ENCODE measurements around the gene CES2.

The CES2 gene

GRCh38 chr16:66910175-66910940 lies 25.0 kb upstream of the CES2 start:
- Histone ChIP-seq H3K27ac (ENCODE audit: extremely low read depth, low read depth, low read length) (no peak overlapping the region), H3K4me3 (ENCODE audit: low read depth, low read length) (no peak overlapping the region), H3K36me3 (ENCODE audit: control insufficient read depth in 2 of 2, insufficient read depth in 1 of 2, low read length in 2 of 2) (no peaks in the 10 kb centered on the region), H3K4me1 (ENCODE audit: control insufficient read depth, insufficient read depth, low read length) (peaks cover 4% of the 10 kb centered on the region), H3K9me3 (ENCODE audit: control insufficient read depth, insufficient read depth, low read depth, low read length) (no peaks in the 10 kb centered on the region)
- ChIA-PET POLR2A (interaction anchor here (1.2 kb wide), 1 partner anchor 18 kb away, joined by 3 read pairs; no protein-coding TSS in a partner anchor), CTCF (interaction anchor here (0.9 to 1.4 kb wide), 5 partner anchors 9 to 19 kb away, joined by 3 to 7 read pairs (median 4); partner anchors contain the start of gene CDH16)
- no peak for TF ChIP-seq ZNF707 (tag by site-specific recombination; IDR thresholded peaks at IDR 0.05)
- TF ChIP-seq ZNF521 (tag by site-specific recombination; IDR thresholded peaks at IDR 0.05): no peak
- TF ChIP-seq PRDM10 (tag by site-specific recombination; IDR thresholded peaks at IDR 0.05): no peak
- TF ChIP-seq ZNF24 (tag by site-specific recombination; IDR thresholded peaks at IDR 0.05): no peak
- no peak for TF ChIP-seq ZNF658 (tag by site-specific recombination; IDR thresholded peaks at IDR 0.05)
- TF ChIP-seq ZNF624 (tag by site-specific recombination; IDR thresholded peaks at IDR 0.05): no peak
- TF ChIP-seq ZNF26 (tag by site-specific recombination; IDR thresholded peaks at IDR 0.05): no peak
- TF ChIP-seq CTCF (tag by site-specific recombination; IDR thresholded peaks at IDR 0.05): no peak
- no peak for TF ChIP-seq ZNF501 (tag by site-specific recombination; IDR thresholded peaks at IDR 0.05)
- TF ChIP-seq ZBTB20 (tag by site-specific recombination; IDR thresholded peaks at IDR 0.05): no peak
- TF ChIP-seq ZNF600 (tag by site-specific recombination; IDR thresholded peaks at IDR 0.05): no peak
- no peak for TF ChIP-seq ZNF571 (tag by site-specific recombination; IDR thresholded peaks at IDR 0.05)
- TF ChIP-seq ZBTB7A (tag by site-specific recombination; IDR thresholded peaks at IDR 0.05; ENCODE audit: low read depth): no peak
- no peak for TF ChIP-seq ZSCAN30 (tag by site-specific recombination; IDR thresholded peaks at IDR 0.05)
- no peak for TF ChIP-seq GLI4 (tag by site-specific recombination; IDR thresholded peaks at IDR 0.05)
- TF ChIP-seq ZNF843 (tag by site-specific recombination; IDR thresholded peaks at IDR 0.05): no peak

- Histone ChIP-seq H3K27ac (ENCODE audit: extremely low read depth, low read depth, low read length) (no peak overlapping the region), H3K9me3 (ENCODE audit: control insufficient read depth, insufficient read depth, low read depth, low read length) (no peaks in the 10 kb centered on the region), H3K4me3 (ENCODE audit: low read depth, low read length) (no peak overlapping the region), H3K36me3 (ENCODE audit: control insufficient read depth in 2 of 2, insufficient read depth in 1 of 2, low read length in 2 of 2) (no peaks in the 10 kb centered on the region), H3K4me1 (ENCODE audit: control insufficient read depth, insufficient read depth, low read length) (no peaks in the 10 kb centered on the region)
- ChIA-PET POLR2A (interaction anchor here (1.2 kb wide), 1 partner anchor 17 kb away, joined by 3 read pairs; no protein-coding TSS in a partner anchor), CTCF (interaction anchor here (0.6 to 1.4 kb wide), 4 partner anchors 15 to 62 kb away, joined by 3 to 6 read pairs (median 4); no protein-coding TSS in a partner anchor)
- no peak for TF ChIP-seq EGR2 (tag by site-specific recombination; IDR thresholded peaks at IDR 0.05; ENCODE audit: low read depth)
- no peak for TF ChIP-seq ZNF658 (tag by site-specific recombination; IDR thresholded peaks at IDR 0.05)
- no peak for TF ChIP-seq ZNF560 (tag by site-specific recombination; IDR thresholded peaks at IDR 0.05; ENCODE audit: borderline replicate concordance)
- TF ChIP-seq ZNF112 (tag by site-specific recombination; IDR thresholded peaks at IDR 0.05): no peak
- TF ChIP-seq ZNF211 (tag by site-specific recombination; IDR thresholded peaks at IDR 0.05; ENCODE audit: low read depth): no peak
- TF ChIP-seq ZNF23 (tag by site-specific recombination; IDR thresholded peaks at IDR 0.05; ENCODE audit: borderline replicate concordance): no peak
- no peak for TF ChIP-seq AEBP2 (tag by site-specific recombination; IDR thresholded peaks at IDR 0.05; ENCODE audit: borderline replicate concordance)
- TF ChIP-seq ZSCAN30 (tag by site-specific recombination; IDR thresholded peaks at IDR 0.05): no peak
- no peak for TF ChIP-seq ZNF48 (tag by site-specific recombination; IDR thresholded peaks at IDR 0.05)
- TF ChIP-seq ZNF174 (tag by site-specific recombination; IDR thresholded peaks at IDR 0.05): no peak
- TF ChIP-seq ZNF311 (tag by site-specific recombination; IDR thresholded peaks at IDR 0.05; ENCODE audit: borderline replicate concordance): no peak
- no peak for TF ChIP-seq KLF1 (tag by site-specific recombination; IDR thresholded peaks at IDR 0.05)
- TF ChIP-seq ZNF324 (tag by site-specific recombination; IDR thresholded peaks at IDR 0.05): no peak
- TF ChIP-seq YY2 (tag by site-specific recombination; IDR thresholded peaks at IDR 0.05): no peak
These were observed 24.2 kb upstream of the CES2 start for GRCh38 chr16:66911112-66911511.

Measured in HEK293 (cell line).